Astrocyte of the cerebellum (primary cell): Measurements from ENCODE around the gene MINDY4.

Experiments used
- DNase-seq: peaks from one replicate; pipeline ENCODE4 v3.0.0-alpha.2; 2011; ENCODE audit warnings: low read depth
- H3K4me3 ChIP-seq: 2 replicates; pipeline ENCODE4 v1.5.1; 2011; ENCODE audit warnings: mild to moderate bottlenecking, low read depth, low read length, moderate library complexity
- in situ Hi-C: cut with HindIII; loops from 2 replicates; pipeline ENCODE4 v1.10.0; 2017; ENCODE audit warnings: low sequenced_read_pairs
- TF ChIP-seq, protein P1 (sequence below): IDR thresholded peaks from 2 replicates; pipeline ENCODE4 v1.5.1; 2012; ENCODE audit warnings: low read length, low read depth, moderate library complexity, mild to moderate bottlenecking; ENCODE audit errors: missing control alignments

MINDY4 gene

DNA sequence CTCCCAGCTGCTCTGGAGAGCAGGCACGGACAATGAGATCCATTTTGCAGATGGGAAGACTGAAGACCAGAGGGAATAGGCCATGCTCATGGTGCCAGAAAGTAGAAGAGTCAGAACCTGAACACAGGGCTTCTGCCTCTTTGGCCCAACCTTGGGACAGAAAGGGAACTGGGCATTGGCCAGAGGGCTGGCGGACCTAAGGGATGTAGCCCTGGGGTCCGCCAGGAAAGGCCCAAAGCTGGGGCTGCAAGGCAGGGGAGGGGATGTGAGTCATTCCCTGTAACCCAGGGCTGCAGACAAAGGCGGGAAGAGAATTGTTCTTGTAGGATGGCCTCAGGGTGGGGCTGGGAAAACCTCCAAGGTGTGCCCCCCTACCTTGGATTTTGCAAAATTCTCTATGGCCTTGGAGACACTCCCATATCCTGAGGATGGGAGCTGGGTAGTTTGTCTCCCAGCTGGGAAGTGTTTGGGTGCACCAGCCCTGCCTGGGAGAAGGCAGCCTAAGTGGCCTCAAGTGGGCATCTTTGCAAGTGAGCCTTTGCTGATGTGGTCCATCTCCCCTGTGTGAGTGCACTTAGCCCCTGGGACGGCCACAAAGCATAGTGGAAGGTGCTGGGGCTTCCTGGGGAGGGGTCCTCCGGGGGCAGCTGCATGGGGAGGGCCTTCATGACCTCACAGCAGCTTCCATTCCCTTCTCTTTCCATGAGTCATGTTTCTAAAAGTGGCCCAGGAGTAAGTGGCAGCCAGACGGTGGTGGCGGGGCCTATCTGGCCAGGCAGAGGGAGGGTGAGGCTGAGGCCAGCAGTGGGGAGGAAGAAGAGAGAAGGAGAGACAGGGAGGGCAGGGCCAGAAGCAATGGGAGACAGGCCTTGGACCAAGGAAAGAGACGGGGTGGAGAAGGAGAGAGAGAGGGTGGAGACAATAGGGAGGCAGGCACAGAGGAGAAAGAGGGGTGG, 149.6 kb downstream of the MINDY4 start:
- no peak overlapping the region for H3K4me3 ChIP-seq
- DNase-seq = no peak
- in situ Hi-C loops = no loop called here
- TF ChIP-seq, protein P1, sequence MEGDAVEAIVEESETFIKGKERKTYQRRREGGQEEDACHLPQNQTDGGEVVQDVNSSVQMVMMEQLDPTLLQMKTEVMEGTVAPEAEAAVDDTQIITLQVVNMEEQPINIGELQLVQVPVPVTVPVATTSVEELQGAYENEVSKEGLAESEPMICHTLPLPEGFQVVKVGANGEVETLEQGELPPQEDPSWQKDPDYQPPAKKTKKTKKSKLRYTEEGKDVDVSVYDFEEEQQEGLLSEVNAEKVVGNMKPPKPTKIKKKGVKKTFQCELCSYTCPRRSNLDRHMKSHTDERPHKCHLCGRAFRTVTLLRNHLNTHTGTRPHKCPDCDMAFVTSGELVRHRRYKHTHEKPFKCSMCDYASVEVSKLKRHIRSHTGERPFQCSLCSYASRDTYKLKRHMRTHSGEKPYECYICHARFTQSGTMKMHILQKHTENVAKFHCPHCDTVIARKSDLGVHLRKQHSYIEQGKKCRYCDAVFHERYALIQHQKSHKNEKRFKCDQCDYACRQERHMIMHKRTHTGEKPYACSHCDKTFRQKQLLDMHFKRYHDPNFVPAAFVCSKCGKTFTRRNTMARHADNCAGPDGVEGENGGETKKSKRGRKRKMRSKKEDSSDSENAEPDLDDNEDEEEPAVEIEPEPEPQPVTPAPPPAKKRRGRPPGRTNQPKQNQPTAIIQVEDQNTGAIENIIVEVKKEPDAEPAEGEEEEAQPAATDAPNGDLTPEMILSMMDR = no peak

DNA sequence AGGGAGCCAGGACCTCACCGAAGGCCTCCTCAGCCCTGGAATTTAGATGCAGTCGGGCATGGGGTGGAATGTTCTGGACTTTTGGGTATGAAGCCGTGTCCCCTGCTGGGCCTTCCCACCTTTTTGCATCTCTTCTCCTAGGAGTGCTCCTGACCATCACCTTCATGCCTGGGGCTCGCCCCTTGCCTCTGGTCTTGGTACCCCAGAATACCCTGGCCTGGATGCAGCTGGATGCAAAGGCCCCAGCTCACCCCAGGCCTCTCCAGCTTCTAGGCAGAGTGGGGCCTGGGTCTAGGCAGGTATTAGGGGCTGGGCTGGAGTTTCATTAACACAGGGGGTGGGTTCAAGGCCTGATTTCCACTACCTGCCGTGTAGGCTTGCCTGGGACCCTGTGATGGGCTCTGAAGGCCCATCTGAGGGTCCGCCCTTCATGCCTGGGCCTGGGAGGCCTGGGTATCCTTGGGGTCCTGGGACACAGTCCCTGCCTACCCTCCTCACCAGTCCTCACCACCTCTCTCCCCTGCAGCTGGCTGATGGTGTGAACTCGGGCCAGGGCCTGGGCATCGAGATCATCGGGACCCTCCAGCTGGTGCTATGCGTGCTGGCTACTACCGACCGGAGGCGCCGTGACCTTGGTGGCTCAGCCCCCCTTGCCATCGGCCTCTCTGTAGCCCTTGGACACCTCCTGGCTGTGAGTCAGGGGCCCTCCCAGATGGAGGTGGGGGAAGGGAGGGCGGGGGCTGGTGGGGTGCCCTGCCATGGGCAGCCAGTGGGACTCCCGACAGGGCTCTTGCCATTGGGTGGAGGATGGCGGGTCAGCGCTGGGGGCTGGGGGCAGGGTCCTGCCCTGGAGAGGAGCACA, 150.6 kb downstream of the MINDY4 start:
- TF ChIP-seq, protein P1 = no peak
- in situ Hi-C loops = no loop called here
- no peak overlapping the region for H3K4me3 ChIP-seq
- no peak for DNase-seq

DNA sequence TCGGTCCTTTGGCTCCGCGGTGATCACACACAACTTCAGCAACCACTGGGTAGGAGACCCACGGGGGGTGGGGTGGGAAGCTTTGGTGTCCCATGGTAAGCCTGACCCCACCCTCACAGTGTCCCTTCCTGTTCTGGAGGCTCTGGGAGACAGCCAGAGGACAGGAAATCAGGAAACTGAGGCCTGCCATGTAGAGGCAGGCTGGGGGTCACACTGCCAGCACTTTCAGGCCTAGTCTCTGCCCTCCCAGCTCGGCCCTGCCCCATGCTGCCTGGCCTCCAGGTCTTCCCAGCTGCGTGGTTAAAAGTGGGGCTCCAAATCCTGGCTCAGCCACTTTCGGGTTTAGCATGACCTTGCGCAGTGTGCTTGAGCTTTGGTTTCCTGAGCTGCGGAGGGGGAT, 151.4 kb downstream of the MINDY4 start:
- no peak for DNase-seq
- TF ChIP-seq, protein P1 = no peak
- H3K4me3 ChIP-seq = no peak overlapping the region
- in situ Hi-C loops = no loop called here

DNA sequence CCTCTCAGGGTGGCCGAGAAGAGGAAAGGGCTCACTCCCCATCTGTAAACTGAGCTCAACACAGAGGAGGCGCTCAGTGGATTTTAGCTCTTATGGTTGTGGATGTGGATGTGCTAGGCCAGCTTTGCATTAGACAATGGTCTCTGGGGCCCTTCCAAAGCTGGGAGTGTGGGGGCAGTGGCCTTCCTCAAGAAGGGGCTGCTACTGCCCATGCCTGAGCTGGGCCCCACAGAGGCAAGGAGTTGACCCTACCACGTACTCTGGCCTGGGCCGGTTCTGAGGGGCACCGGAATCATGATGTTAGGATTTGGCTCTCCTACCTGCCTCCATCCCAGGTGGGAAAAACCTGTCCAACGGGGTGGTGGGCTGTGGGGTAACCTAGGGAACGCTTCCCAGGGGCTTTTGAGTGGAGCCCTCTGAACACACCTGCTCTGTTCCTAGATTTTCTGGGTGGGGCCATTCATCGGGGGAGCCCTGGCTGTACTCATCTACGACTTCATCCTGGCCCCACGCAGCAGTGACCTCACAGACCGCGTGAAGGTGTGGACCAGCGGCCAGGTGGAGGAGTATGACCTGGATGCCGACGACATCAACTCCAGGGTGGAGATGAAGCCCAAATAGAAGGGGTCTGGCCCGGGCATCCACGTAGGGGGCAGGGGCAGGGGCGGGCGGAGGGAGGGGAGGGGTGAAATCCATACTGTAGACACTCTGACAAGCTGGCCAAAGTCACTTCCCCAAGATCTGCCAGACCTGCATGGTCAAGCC, 152.0 kb downstream of the MINDY4 start:
- H3K4me3 ChIP-seq = no peak overlapping the region
- TF ChIP-seq, protein P1 = no peak
- in situ Hi-C loops = no loop called here
- DNase-seq = no peak

DNA sequence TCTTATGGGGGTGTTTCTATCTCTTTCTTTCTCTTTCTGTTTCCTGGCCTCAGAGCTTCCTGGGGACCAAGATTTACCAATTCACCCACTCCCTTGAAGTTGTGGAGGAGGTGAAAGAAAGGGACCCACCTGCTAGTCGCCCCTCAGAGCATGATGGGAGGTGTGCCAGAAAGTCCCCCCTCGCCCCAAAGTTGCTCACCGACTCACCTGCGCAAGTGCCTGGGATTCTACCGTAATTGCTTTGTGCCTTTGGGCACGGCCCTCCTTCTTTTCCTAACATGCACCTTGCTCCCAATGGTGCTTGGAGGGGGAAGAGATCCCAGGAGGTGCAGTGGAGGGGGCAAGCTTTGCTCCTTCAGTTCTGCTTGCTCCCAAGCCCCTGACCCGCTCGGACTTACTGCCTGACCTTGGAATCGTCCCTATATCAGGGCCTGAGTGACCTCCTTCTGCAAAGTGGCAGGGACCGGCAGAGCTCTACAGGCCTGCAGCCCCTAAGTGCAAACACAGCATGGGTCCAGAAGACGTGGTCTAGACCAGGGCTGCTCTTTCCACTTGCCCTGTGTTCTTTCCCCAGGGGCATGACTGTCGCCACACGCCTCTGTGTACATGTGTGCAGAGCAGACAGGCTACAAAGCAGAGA, 152.7 kb downstream of the MINDY4 start:
- DNase-seq = no peak
- in situ Hi-C loops = no loop called here

More for the DNA sequence above, 152.7 kb downstream of the MINDY4 start:
- TF ChIP-seq, protein P1 = no peak
- H3K4me3 ChIP-seq = no peak overlapping the region
